OCI-M2 (cell line): ENCODE results near the gene DOK1.

Experiments used
- DNase-seq: peaks from one replicate; lab custom pipeline; 2025; ENCODE audit not compliant: unreplicated experiment; lab: John Stamatoyannopoulos, UW

Gene DOK1

GRCh38 chr2:74553892-74554819, at the start of gene DOK1, which contains the start of gene LOXL3:
TSS of gene DOK1 (plus strand) at chr2:74554720. CDS start at chr2:74554755, 35 bp downstream.
TSS of gene LOXL3 (minus strand) at chr2:74553942. CDS start at chr2:74552634, 1,308 bp downstream.
- no peak for DNase-seq

- no peak for DNase-seq
Measured at GRCh38 chr2:74505448-74506246, 48.9 kb upstream of the DOK1 start.

- DNase-seq = peak; percentile 70
Measured at GRCh38 chr2:74507145-74507925, 47.2 kb upstream of the DOK1 start, which contains the start of gene PCGF1. TSS of gene PCGF1 (minus strand) at chr2:74507695. CDS start at chr2:74507668, 27 bp downstream.

- no peak for DNase-seq
Measured at GRCh38 chr2:74507926-74508520, 46.5 kb upstream of the DOK1 start.

- DNase-seq = no peak
Measured at GRCh38 chr2:74510272-74510671, 44.2 kb upstream of the DOK1 start.

GRCh38 chr2:74511104-74511989, 43.2 kb upstream of the DOK1 start:
- DNase-seq = no peak

GRCh38 chr2:74512744-74513604, 41.5 kb upstream of the DOK1 start:
- no peak for DNase-seq

- DNase-seq = no peak
Measured at GRCh38 chr2:74513605-74514367, 40.7 kb upstream of the DOK1 start.

- no peak for DNase-seq
Measured at GRCh38 chr2:74514368-74515270, 39.9 kb upstream of the DOK1 start, which contains the start of gene TLX2. TSS of gene TLX2 (plus strand) at chr2:74514450. CDS start at chr2:74514807, 357 bp downstream.

- DNase-seq = no peak
Measured at GRCh38 chr2:74515271-74515980, 39.1 kb upstream of the DOK1 start.

GRCh38 chr2:74515981-74516633, 38.4 kb upstream of the DOK1 start:
- no peak for DNase-seq

- no peak for DNase-seq
Measured at GRCh38 chr2:74516650-74517049, 37.9 kb upstream of the DOK1 start.

- no peak for DNase-seq
Measured at GRCh38 chr2:74522516-74522915, 32.0 kb upstream of the DOK1 start.

- DNase-seq = no peak
Measured at GRCh38 chr2:74524005-74524404, 30.5 kb upstream of the DOK1 start.

GRCh38 chr2:74524955-74525716, 29.4 kb upstream of the DOK1 start:
- DNase-seq = no peak
